ENCODE measurements around the gene TMPRSS11B. TPM values are rescaled to one million over a fixed set of nuclear protein-coding genes. Genes with fewer than 3 reads are reported as not detected.
"Not testable (repeated sequence)": the region's sequence is repeated elsewhere in the genome, so short reads cannot be mapped to it uniquely, and the experiment has no call there.

The TMPRSS11B gene
- total and polyA plus RNA-seq, 5 donors = 0.05 TPM; not detected in 4

GRCh38 chr4:68218044-68218443 lies 27.4 kb downstream of the TMPRSS11B start:
- no peak overlapping the region for H3K27ac ChIP-seq (ENCODE audit: low read length)
- DNase-seq = no peak
- H3K27me3 ChIP-seq (ENCODE audit: control insufficient read depth, insufficient read depth) = no peaks in the 10 kb centered on the region
- no peaks in the 10 kb centered on the region for H3K4me1 ChIP-seq (ENCODE audit: control insufficient read depth, insufficient read depth, low read length)
- no peak for ATAC-seq
- WGBS = 40% methylated on average over 1 of the region's 1 CpG
- no peaks in the 10 kb centered on the region for H3K9me3 ChIP-seq (ENCODE audit: control insufficient read depth, low read length)
- no peak overlapping the region for H3K4me3 ChIP-seq (ENCODE audit: low read length)
- intact Hi-C loops (cut with DNase I) = no loop called here

GRCh38 chr4:68216501-68216900 lies 29.0 kb downstream of the TMPRSS11B start:
- Histone ChIP-seq H3K9me3 (ENCODE audit: control insufficient read depth, low read length) (no peaks in the 10 kb centered on the region), H3K27ac (ENCODE audit: low read length) (no peak overlapping the region), H3K27me3 (ENCODE audit: control insufficient read depth, insufficient read depth) (no peaks in the 10 kb centered on the region), H3K4me1 (ENCODE audit: control insufficient read depth, insufficient read depth, low read length) (no peaks in the 10 kb centered on the region), H3K4me3 (ENCODE audit: low read length) (no peak overlapping the region)
- DNase-seq (no peak), ATAC-seq (no peak)
- intact Hi-C loops (cut with DNase I) = no loop called here

- 70% methylated on average over 1 of the region's 1 CpG for WGBS
- ATAC-seq (no peak), DNase-seq (no peak)
- no peaks in the 10 kb centered on the region for H3K9me3 ChIP-seq (ENCODE audit: control insufficient read depth, low read length)
- no peak overlapping the region for H3K27ac ChIP-seq (ENCODE audit: low read length)
- no peaks in the 10 kb centered on the region for H3K4me1 ChIP-seq (ENCODE audit: control insufficient read depth, insufficient read depth, low read length)
- H3K4me3 ChIP-seq (ENCODE audit: low read length) = no peak overlapping the region
- intact Hi-C loops (cut with DNase I) = no loop called here
- H3K27me3 ChIP-seq (ENCODE audit: control insufficient read depth, insufficient read depth) = no peaks in the 10 kb centered on the region
These were observed 36.5 kb downstream of the TMPRSS11B start for GRCh38 chr4:68209003-68209402.

- ATAC-seq; H3K4me3 ChIP-seq (ENCODE audit: low read length); H3K4me1 ChIP-seq (ENCODE audit: control insufficient read depth, insufficient read depth, low read length); DNase-seq; intact Hi-C loops (cut with DNase I); H3K27me3 ChIP-seq (ENCODE audit: control insufficient read depth, insufficient read depth); H3K9me3 ChIP-seq (ENCODE audit: control insufficient read depth, low read length); H3K27ac ChIP-seq (ENCODE audit: low read length): not testable (repeated sequence)
- WGBS = 82% methylated on average over 5 of the region's 5 CpGs
These were observed 51.2 kb downstream of the TMPRSS11B start for GRCh38 chr4:68194305-68194704.

GRCh38 chr4:68193194-68193593 lies 52.3 kb downstream of the TMPRSS11B start:
- Histone ChIP-seq H3K4me3 (ENCODE audit: low read length) (no peak overlapping the region), H3K4me1 (ENCODE audit: control insufficient read depth, insufficient read depth, low read length) (no peaks in the 10 kb centered on the region), H3K27me3 (ENCODE audit: control insufficient read depth, insufficient read depth) (no peaks in the 10 kb centered on the region), H3K9me3 (ENCODE audit: control insufficient read depth, low read length) (no peaks in the 10 kb centered on the region), H3K27ac (ENCODE audit: low read length) (no peak overlapping the region)
- DNase-seq (no peak), ATAC-seq (no peak)
- WGBS = 68% methylated on average over 1 of the region's 1 CpG
- intact Hi-C loops (cut with DNase I) = no loop called here

GRCh38 chr4:68187145-68187544 lies 58.3 kb downstream of the TMPRSS11B start:
- intact Hi-C loops (cut with DNase I) = no loop called here
- no peak for DNase-seq

GRCh38 chr4:68184923-68185322 lies 60.6 kb downstream of the TMPRSS11B start:
- H3K27me3 ChIP-seq (ENCODE audit: control insufficient read depth, insufficient read depth) = no peaks in the 10 kb centered on the region
- no peak for DNase-seq
- H3K4me1 ChIP-seq (ENCODE audit: control insufficient read depth, insufficient read depth, low read length) = no peaks in the 10 kb centered on the region
- H3K27ac ChIP-seq (ENCODE audit: low read length) = no peak overlapping the region
- H3K4me3 ChIP-seq (ENCODE audit: low read length) = no peak overlapping the region
- no peaks in the 10 kb centered on the region for H3K9me3 ChIP-seq (ENCODE audit: control insufficient read depth, low read length)
- intact Hi-C loops (cut with DNase I) = no loop called here
- ATAC-seq = no peak

More at GRCh38 chr4:68187145-68187544, 58.3 kb downstream of the TMPRSS11B start:
- H3K4me1 ChIP-seq (ENCODE audit: control insufficient read depth, insufficient read depth, low read length) = no peaks in the 10 kb centered on the region
- 70% methylated on average over 2 of the region's 2 CpGs for WGBS
- no peak for ATAC-seq
- no peak overlapping the region for H3K4me3 ChIP-seq (ENCODE audit: low read length)
- H3K27ac ChIP-seq (ENCODE audit: low read length) = no peak overlapping the region
- no peaks in the 10 kb centered on the region for H3K9me3 ChIP-seq (ENCODE audit: control insufficient read depth, low read length)
- H3K27me3 ChIP-seq (ENCODE audit: control insufficient read depth, insufficient read depth) = no peaks in the 10 kb centered on the region

GRCh38 chr4:68183417-68183816 lies 62.1 kb downstream of the TMPRSS11B start:
- no peak overlapping the region for H3K27ac ChIP-seq (ENCODE audit: low read length)
- H3K4me3 ChIP-seq (ENCODE audit: low read length) = no peak overlapping the region
- H3K9me3 ChIP-seq (ENCODE audit: control insufficient read depth, low read length) = no peaks in the 10 kb centered on the region
- DNase-seq (no peak), ATAC-seq (no peak)
- intact Hi-C loops (cut with DNase I) = no loop called here
- H3K27me3 ChIP-seq (ENCODE audit: control insufficient read depth, insufficient read depth) = no peaks in the 10 kb centered on the region
- no peaks in the 10 kb centered on the region for H3K4me1 ChIP-seq (ENCODE audit: control insufficient read depth, insufficient read depth, low read length)

- WGBS = 95% methylated on average over 27 of the region's 27 CpGs
- no peak for ATAC-seq
- H3K27ac ChIP-seq (ENCODE audit: low read length) = no peak overlapping the region
- no peak overlapping the region for H3K4me3 ChIP-seq (ENCODE audit: low read length)
- no peaks in the 10 kb centered on the region for H3K9me3 ChIP-seq (ENCODE audit: control insufficient read depth, low read length)
- no peaks in the 10 kb centered on the region for H3K27me3 ChIP-seq (ENCODE audit: control insufficient read depth, insufficient read depth)
- peak in 1 of 3 donors; percentile 48 for DNase-seq
- no peaks in the 10 kb centered on the region for H3K4me1 ChIP-seq (ENCODE audit: control insufficient read depth, insufficient read depth, low read length)
- intact Hi-C loops (cut with DNase I) = no loop called here
These were observed 63.1 kb downstream of the TMPRSS11B start for GRCh38 chr4:68182382-68182820.

GRCh38 chr4:68180849-68181526 lies 64.5 kb downstream of the TMPRSS11B start:
- ATAC-seq (no peak), DNase-seq (no peak)
- H3K4me3 ChIP-seq (ENCODE audit: low read length) = no peak overlapping the region
- no peak overlapping the region for H3K27ac ChIP-seq (ENCODE audit: low read length)
- intact Hi-C loops (cut with DNase I) = no loop called here
- no peaks in the 10 kb centered on the region for H3K27me3 ChIP-seq (ENCODE audit: control insufficient read depth, insufficient read depth)
- no peaks in the 10 kb centered on the region for H3K9me3 ChIP-seq (ENCODE audit: control insufficient read depth, low read length)
- no peaks in the 10 kb centered on the region for H3K4me1 ChIP-seq (ENCODE audit: control insufficient read depth, insufficient read depth, low read length)
- 60% methylated on average over 1 of the region's 1 CpG for WGBS

GRCh38 chr4:68176904-68177303 lies 68.6 kb downstream of the TMPRSS11B start:
- H3K9me3 ChIP-seq (ENCODE audit: control insufficient read depth, low read length) = no peaks in the 10 kb centered on the region
- ATAC-seq (no peak), DNase-seq (no peak)
- H3K27ac ChIP-seq (ENCODE audit: low read length) = no peak overlapping the region
- H3K4me3 ChIP-seq (ENCODE audit: low read length) = no peak overlapping the region
- no peaks in the 10 kb centered on the region for H3K4me1 ChIP-seq (ENCODE audit: control insufficient read depth, insufficient read depth, low read length)
- 24% methylated on average over 2 of the region's 2 CpGs for WGBS
- no peaks in the 10 kb centered on the region for H3K27me3 ChIP-seq (ENCODE audit: control insufficient read depth, insufficient read depth)
- intact Hi-C loops (cut with DNase I) = no loop called here
